K562 (cell line): ENCODE results near the gene ALDH3B2.

Source experiments
- CGGBP1 ChIP-seq: fragments of 250-450 bp; sonication (Bioruptor Pico); IDR thresholded peaks from 2 replicates; pipeline ENCODE4 v1.9.0; 2021; ENCODE audit warnings: mild to moderate bottlenecking
- COPS2 ChIP-seq: fragments of 450-650 bp; conservative IDR thresholded peaks from 2 replicates; pipeline ENCODE4 v1.6.1; 2016; ENCODE audit warnings: mild to moderate bottlenecking, moderate library complexity
- CREB3 ChIP-seq: fragments of 450-650 bp; conservative IDR thresholded peaks from 2 replicates; pipeline ENCODE4 v1.6.1; 2016; ENCODE audit warnings: missing genetic modification characterization, low read depth, mild to moderate bottlenecking, missing compliant biosample characterization, moderate library complexity
- CTCF ChIP-seq, 3 experiments: IDR thresholded peaks in 2 of 3; conservative IDR thresholded peaks in 1 of 3; 2 replicates each; pipeline ENCODE4 v1.5.1; 2011 to 2012; ENCODE audit warnings: low read length in 3 of 3, mild to moderate bottlenecking in 3 of 3, control low read depth in 2 of 3, improper control_type of control experiment in 1 of 3, inconsistent platforms in 1 of 3, low read depth in 1 of 3, mixed read lengths in 1 of 3, moderate library complexity in 1 of 3; ENCODE audit not compliant: insufficient read depth in 2 of 3
- HIVEP1 ChIP-seq: fragments of 250-450 bp; sonication (Bioruptor Pico); IDR thresholded peaks from 2 replicates; pipeline ENCODE4 v1.4.0; 2020; ENCODE audit warnings: mild to moderate bottlenecking
- NR2F6 ChIP-seq: fragments of 450-650 bp; formaldehyde crosslinking; IDR thresholded peaks from 2 replicates; pipeline ENCODE4 v1.4.0; 2020; ENCODE audit warnings: mild to moderate bottlenecking
- POLR2A ChIP-seq: fragments of 450-650 bp; conservative IDR thresholded peaks from 2 replicates; pipeline ENCODE4 v1.6.1; 2016
- PREB ChIP-seq: sonication (generic); formaldehyde crosslinking; IDR thresholded peaks from 2 replicates; pipeline ENCODE4 v1.8.1; 2023; ENCODE audit warnings: mild to moderate bottlenecking, missing genetic modification reagents
- REST ChIP-seq, 2 experiments: fragments of 450-650 bp; formaldehyde crosslinking in 1 of 2; IDR thresholded peaks; 2 replicates each; pipeline versions ENCODE4 v1.4.0 to v1.6.1; 2014 to 2020; ENCODE audit warnings: mild to moderate bottlenecking in 2 of 2, borderline replicate concordance in 1 of 2, low read depth in 1 of 2
- ZBTB33 ChIP-seq: sonication (generic); formaldehyde crosslinking; IDR thresholded peaks from 2 replicates; pipeline ENCODE4 v1.8.1; 2023; ENCODE audit warnings: mild to moderate bottlenecking, missing genetic modification reagents
- ZNF217 ChIP-seq: sonication (generic); formaldehyde crosslinking; IDR thresholded peaks from 2 replicates; pipeline ENCODE4 v1.8.0; 2022; ENCODE audit warnings: mild to moderate bottlenecking, missing genetic modification reagents
- ZNF639 ChIP-seq, 2 experiments: fragments of 200-800 bp in 1 of 2; sonication (Bioruptor generic) in 1 of 2; sonication (generic) in 1 of 2; formaldehyde crosslinking in 1 of 2; IDR thresholded peaks in 1 of 2; conservative IDR thresholded peaks in 1 of 2; 2 replicates each; pipeline versions ENCODE4 v1.5.0 to v1.6.1; 2016 to 2020; ENCODE audit warnings: missing compliant biosample characterization in 1 of 2, missing genetic modification characterization in 1 of 2, missing genetic modification reagents in 1 of 2

GRCh38 chr11:67666676-67667489 lies 7.5 kb downstream of the ALDH3B2 start:
- TF ChIP-seq CTCF (IDR thresholded peaks at IDR 0.05 in 2 of 3, conservative IDR thresholded peaks at IDR 0.05 in 1 of 3; ENCODE audit: insufficient read depth in 2 of 3, low read depth in 1 of 3, low read length in 3 of 3) (no peak), CREB3 (tag) (no peak), ZBTB33 (CRISPR knock-in tag) (no peak), CGGBP1 (CRISPR knock-in tag) (no peak), NR2F6 (no peak), ZNF639 (CRISPR knock-in tag; conservative IDR thresholded peaks at IDR 0.05 in 1 of 2, IDR thresholded peaks at IDR 0.05 in 1 of 2) (no peak), POLR2A (no peak), HIVEP1 (CRISPR knock-in tag) (no peak), PREB (no peak), REST (IDR thresholded peaks at IDR 0.05; ENCODE audit: borderline replicate concordance) (no peak), REST (CRISPR knock-in tag; IDR thresholded peaks at IDR 0.05; ENCODE audit: low read depth) (no peak), ZNF217 (CRISPR knock-in tag) (no peak), COPS2 (no peak)
